Smooth muscle cell of the brain vasculature (primary cell): ENCODE measurements around the gene TMC5.

ENCODE experiments used
- DNase-seq: peaks from one replicate; pipeline ENCODE4 v3.0.0-alpha.2; 2012; ENCODE audit warnings: low read depth, low spot score

The TMC5 gene

DNA sequence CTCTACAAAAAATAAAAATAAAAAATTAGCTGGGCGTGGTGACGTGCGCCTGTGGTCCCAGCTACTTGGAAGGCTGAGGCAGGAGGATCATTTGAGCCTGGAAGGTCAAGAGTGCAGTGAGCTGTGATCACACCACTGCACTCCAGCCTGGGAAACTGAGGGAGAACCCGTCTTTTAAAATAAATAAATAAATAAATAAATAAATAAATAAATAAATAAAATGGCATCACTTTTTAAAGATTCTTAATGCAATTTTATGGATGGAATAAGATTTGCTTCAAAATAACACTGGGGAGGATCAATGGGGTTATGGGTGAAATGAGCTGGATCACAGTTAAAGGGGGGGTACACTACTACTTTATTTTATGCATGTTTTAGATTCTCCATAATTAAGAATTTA, 89.3 kb downstream of the TMC5 start:
- DNase-seq = no peak

DNA sequence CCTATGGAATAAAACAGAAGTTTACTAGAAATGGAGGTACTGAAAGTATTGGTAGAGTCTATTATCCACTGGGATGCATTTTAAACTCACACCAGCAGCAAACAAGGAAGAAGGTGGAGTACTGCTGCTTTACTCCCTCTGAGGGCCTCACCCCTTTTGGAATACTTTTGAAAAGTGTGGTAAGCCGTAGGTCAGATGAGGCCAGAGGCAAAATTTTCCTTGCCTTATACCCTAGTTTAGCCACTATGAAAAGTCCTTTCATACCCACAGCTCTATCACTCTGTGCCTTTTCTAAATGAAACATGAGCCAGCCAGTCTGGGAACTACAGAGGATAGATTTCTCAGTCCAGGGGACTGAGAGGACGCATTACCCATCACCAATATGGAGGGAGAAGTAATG, 90.2 kb downstream of the TMC5 start:
- no peak for DNase-seq

DNA sequence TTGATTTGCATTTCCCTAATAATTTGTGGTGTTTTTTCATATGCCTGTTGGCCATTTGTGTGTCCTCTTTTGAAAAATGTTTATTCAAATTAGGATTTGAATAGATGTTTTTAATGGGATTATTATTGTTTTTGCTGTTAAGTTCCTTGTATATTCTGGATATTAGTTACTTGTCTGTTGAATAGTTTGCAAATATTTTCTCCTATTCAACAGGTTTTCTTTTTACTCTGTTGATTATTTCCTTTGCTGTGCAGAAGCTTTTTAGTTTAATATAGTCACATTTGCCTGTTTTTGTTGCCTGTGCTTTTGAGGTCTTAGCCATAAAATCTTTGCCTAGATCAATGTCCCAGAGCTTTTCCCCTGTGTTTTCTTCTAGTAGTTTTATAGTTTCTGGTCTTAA, 94.6 kb downstream of the TMC5 start:
- no peak for DNase-seq

DNA sequence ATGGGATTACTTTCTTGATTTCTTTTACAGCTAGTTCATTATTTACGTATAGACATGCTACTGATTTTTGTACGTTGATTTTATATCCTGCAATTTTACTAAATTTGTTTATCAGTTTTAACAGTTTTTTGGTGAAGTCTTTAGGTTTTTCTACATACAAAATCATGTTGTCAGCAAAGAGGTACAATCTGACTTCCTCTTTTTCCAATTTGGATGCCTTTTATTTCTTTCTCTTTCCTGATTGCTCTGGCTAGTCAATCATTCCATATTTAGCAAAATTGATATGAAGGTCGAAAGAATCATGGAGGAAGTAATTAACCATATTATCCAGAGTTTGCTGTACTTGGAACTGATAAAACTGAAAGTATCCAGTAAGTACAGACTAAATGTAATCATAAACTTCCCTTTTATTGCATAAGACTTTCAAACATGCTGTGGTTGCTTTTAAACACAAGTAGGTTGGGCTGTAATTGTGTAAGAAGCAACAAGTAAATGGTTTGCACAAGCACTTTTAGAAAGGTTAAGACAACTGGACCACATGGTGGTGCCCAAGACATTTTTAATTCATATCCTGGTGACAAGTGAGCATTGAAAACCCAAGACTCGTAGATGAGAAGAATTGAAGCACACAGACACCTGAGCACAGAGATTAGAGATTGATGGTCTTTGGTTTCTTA, 95.8 kb downstream of the TMC5 start:
- no peak for DNase-seq

DNA sequence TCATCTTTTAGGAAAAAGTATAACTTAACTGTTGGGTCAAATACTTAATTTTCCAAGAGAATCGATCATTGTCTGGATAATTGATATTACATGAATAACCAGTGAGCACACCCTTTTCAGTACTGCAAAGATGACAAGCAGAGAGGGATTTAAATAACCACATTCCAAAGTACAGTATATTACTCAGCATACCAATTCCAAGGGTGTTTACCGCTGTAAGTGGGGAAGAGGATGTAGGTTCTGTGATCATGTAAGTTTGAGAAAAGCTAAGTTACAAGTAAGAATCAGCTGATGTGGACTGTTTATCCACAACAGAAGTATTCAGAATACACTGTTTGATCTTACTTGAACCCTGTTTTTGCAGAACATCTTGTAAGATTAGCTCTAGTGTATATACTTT, 98.1 kb downstream of the TMC5 start:
- DNase-seq = no peak

DNA sequence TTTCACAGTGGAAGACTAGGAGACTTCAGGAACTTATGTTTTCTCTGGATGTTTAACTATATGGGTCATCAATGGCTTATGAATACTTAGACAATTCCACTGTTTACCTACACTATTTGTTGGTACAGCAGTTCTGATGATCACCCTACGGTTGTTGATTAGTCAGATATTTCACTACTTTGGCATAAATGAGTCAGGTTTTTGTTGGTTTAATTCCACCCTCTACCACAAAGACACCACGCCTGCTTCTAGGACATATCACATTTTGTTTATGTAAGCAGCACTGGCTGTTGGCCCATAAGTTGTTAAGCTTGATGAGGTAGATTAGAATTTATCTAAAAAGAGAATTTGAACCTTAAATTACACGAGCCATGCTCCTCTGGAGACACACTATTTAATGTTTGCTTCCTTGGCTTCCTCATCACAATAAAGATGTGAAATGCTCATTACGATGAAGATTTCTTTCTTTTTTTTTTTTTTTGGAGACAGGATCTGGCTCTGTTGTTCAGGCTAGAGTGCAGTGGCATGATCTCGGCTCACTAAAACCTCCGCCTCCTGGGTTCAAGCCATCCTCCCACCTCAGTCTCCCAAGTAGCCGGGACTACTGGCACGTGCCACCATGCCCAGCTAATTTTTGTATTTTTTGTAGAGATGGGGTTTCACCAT, 99.9 kb downstream of the TMC5 start:
- DNase-seq = no peak

DNA sequence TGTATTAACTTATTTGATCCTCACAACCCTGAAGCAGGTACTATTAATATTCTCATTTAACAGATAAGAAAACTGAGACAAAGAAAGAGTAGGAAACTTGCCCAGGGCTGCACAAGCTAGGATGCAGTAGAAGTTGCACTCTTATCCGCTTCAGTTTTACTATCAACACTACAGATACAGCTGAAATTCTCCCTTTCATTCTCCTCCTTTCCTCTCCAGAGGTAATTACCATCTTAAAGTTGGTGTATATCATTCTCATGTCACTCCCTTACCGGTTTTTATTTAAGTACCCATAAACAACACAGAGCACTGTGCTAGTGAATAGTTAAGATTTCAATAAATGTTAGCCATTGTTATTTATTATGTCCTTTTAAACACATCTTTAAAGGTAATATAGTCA, 100.7 kb downstream of the TMC5 start:
- DNase-seq = no peak

DNA sequence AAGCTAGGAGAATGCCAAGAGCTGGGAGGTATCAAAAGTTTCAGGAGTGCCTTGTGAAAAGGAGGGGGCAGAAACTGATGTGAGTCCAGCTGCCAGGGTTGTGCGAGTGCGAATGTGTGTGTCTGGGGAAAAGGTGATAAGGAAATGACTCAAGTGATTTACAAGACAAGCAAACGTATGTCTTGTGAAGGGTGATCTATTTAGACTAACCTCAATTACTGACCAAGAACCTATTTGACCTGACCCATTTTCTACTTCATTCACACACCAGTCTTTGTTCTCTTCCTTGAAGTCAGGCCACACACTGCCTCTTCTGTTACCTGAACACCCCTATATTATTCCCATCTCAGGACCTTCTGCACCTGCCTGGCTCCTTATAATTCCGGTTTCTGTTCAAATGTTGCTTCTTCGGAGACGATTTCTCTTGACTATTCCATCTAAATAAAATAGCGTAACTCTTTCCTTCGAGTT, 103.2 kb downstream of the TMC5 start:
- DNase-seq = no peak

DNA sequence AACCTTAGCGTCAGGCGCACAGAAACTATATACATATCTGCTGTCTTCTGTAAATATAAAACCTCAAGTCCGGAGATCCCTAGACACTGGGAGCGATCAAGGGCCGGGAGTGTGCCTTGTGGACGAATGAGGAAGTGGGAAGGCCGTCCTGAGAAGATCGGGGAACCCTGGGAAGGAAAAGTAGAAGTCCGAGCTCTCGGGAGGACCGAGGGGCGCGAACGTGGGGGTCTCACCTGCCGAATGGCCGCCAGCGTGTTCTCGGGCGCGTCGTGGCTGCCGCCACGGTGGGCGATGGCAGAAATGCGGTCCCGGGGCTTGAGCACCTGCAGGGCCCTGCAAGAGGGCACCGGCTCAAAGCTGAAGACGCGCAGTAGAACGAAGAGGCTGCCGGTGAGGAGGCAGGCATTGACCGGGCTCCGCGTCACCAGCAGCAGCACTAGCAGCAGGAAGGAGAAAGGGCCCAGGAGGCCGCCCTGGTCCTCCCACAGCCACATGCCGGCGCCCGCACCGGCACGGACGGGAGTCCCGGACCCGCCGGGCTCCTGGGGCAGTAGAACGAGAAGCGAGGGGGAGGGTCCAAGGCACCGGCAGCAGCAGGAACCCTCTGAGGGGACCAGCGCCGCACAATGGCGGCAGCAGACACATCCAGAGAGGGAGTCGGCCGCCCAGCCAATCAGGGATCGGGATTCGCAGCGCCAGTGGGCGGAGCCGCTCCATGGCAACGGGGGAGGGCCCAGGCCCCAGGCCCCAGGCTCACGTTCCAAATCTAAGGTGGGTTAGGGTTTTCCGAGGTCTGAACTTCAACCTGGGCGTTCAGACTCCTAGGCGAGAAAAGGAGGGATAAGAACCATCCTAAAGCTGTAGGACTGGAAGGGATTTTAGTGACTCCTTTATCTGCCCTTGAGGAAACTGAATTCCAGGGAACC, 104.1 kb downstream of the TMC5 start, which contains the start of gene GDE1:
GDE1 (minus strand) TSS at position 628 of the 926 bp plus-strand sequence; CDS start at position 494, 134 bp downstream.
- peak; percentile 49 for DNase-seq

DNA sequence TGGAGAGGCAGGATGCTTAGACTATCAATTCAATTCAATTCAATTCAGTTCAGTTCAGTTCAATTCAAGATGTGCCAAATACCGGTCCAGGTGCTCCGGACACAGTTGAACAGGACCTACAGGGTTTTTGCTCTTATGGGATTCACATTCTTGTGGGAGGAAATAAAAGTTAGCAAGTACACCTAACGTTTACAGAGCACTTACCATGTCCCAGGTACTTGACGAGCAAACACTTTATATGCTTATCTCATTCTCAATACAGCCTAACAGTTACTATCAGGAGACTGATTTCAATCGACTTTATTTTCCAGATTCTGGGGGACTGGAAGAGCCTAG, 104.7 kb downstream of the TMC5 start:
- DNase-seq = no peak

DNA sequence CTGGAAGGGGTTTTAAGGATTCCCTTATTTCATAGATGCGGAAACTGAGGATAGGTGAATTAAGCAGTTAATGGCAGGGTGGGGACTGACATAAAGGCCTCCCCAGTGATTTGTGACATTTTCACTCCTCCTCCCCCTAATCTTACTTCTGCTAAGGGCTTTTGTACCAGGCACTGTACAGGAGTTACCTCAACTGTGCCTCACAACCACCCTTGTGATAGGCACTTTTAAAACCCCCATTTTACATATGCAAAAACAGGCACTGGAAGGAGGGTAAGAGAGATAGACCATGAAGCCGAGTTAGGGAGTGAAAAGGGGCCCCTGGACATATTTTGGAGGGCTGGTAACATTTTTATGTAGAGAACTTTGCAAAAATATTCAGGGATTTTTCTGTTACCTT, 105.1 kb downstream of the TMC5 start:
- no peak for DNase-seq

DNA sequence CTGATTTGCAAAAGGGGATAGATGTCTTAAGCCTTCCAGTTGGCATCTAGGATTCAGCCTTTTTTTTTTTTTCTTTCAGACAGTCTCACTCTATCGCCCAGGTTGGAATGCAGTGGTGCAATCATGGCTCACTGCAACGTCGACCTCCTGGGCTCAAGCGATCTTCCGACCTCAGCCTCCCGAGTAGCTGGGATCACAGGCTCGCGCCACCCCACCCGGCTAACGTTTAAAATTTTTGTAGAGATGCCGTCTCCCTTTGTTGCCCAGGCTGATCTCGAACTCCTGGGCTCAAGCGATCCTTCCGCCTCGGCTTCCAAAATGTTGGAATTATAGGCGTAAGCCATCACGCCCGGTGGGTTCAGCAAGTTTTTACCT, 105.5 kb downstream of the TMC5 start:
- DNase-seq = no peak

DNA sequence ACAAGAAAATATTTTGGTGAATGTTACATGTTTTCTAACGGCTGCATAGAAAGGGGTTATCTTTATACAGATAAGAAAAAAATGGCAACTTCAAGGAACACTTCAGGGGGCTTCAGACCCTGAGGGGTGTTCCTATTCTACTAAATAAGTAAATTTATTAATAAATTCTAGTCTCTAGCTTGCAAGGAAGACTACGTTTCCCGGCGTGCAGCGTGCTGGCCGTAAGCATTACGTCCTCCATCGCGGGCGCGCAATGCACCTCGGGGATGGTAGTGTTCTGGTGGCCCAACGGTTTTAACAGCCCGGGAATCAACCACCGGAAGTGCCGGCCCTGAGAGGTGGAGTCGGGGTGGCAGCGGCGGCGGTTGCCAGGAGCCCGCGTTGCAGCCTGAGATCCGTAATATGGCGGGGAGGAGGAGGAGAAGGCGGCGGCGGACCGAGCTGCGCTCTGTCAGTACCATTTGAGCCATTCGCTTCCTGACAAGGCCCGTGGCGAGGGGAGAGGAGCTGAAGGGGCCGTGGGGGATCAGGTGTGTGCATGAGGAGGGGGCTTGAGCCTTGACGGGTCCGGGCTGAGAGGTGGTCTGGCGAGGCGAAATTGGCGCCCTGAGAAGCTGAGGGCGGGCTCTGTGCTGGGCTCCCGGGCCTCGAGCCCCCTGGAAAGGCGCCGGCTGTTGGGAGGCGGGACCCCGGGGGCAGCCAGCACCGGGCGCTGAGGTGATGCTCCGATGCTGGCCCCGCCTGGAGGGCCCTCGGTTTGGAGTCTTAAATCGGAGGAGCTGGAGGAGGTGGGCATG, 106.1 kb downstream of the TMC5 start, which contains the start of gene CCP110:
CCP110 (plus strand) TSS at position 384 of the 797 bp plus-strand sequence. CDS start 3,940 bp downstream, outside the sequence.
- DNase-seq = peak; percentile 90

DNA sequence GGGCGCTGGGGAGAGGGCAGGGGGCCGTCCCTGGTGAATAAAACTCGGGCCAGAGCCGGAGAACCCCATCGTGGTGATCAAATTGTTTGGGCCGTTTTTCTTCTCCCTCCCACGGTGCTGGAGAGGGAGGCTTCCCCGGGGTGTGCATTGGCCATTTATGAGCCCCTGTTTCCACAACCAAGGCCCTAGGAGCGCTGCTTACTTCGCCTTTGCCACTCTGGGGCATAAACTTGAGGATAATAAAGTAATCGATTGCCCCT, 106.6 kb downstream of the TMC5 start:
- no peak for DNase-seq

DNA sequence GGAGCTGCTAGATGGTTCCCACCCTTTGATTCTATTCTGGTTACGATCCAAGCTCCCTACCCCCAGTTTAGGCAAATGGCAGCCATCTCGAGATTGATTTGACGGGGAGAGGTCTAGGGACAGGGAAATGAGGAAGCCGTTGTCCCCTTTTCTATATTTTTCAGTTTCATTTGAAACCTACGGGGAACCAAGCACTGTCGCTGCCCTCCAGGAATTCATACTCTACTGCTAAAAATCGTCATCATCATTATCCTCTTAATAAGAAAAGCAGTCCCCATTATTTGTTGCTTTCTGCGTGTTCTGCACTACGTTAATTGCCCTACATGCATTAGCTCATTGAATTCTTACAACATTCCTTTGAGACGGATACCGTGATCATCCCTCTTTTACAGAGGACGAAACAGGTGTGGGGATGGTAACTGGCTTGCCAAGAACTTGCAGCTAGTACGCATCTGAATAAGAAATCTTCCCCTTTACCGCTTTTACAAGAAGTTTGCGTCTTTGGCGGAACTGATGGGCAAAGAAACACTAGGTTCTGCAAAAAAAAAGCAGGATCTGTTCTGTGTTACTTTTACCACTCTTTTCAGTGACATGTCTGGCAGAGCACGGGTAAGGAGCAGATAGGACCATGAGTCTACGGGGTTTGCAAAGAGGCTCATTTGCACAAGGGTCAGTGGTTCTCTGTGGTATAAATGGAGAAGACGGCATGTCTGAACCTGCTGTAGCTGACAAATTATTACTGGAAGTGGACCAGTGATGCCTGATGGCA, 107.1 kb downstream of the TMC5 start:
- DNase-seq = no peak

DNA sequence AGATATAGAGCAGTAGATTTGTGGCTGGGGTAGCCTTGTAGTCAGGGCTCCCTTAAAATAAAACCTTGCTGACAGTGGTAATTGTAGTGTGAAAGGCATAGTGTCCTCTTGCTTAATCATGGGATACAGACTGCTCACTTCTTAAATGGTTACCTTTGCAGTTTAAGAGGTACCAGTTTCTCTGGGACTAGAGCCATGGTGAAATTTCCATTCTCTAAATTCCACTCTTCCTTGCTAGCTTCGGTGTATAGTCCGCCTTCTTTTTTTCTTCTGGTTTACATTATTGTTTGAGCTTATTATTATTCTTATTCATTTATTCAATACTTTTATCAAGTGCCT, 107.7 kb downstream of the TMC5 start:
- no peak for DNase-seq

DNA sequence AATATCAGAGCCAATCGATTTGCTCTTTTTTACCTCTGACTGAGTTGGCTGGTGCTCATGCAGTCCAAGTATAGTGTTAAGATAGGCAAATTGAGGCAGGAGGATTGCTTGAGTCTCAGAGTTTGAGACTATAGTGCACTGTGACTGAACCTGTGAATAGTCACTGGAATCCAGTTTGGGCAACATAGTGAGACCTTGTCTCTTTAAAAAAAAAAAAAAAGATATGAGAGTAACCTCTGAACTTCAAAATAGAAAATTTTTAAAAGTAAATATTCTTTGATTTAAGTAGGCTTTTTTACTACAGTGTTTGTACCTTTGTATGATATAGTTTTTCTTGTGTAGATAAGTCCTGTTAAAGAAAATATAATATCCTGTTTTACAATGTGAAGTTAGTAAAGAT, 109.5 kb downstream of the TMC5 start:
- DNase-seq = no peak

DNA sequence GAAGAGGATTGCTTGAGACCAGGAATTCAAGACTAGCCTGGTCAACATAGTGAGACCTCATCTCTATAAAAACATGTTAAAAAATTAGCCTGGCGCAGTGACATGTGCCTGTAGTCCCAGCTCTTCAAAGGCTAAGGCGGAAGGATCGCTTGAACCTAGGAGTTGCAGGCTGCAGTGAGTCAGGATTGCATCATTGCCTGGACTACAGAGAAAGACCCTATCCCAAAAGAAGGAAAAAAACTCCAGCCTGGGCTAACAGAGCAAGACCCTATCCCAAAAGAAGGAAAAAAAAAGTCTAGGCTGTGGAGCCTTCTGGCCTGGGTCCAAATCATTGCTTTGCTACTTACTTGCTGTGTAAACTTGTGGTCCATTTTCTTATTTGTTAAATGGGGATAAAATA, 111.0 kb downstream of the TMC5 start:
- DNase-seq = no peak

DNA sequence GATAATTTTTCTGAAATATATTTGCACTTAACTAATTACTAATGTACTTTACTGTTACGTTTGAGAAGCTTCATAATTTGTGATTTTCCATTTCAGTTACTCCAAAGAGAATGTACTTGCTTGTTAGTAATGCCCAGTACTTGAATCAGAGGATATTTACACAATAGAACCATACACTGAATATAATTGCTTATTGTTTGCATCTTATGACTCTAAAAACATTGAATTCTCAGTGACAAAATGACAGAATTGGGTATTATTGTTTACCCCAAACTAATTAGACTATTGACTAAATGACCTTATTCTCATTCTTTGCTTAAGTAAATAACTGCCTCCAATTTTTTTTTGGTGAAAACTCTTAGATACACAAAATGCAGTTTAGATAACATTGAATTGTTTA, 114.9 kb downstream of the TMC5 start:
- DNase-seq = no peak

DNA sequence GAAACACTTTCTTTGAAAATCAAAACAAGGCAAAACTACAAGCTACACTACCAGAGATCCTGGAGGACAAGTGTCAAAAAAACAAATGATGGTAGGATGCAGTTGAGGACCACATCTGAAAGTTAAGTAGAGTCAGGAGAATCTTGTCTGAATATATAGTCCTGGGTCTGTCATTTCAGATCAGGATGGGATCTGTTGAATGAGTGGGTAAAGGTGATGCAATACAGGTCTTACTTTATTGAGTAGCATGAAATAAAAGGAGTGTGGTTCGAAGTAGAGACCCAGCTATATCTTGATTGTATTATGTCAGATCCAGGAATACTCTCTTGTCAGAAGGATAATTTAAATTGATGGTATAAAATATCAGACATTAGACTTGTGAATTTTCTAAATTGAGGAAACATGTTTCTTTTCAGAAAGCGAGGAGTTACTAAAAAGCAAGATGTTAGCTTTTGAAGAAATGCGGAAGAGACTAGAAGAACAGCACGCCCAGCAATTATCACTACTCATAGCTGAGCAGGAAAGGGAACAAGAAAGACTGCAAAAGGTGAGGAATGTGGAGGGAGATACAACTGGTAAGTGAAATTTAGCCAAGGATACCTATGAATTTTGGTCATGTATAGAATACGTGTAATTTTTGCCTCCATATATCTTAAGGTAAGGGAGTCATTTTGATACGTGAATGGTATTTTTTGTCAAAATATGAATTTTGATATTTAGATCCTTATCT, 122.7 kb downstream of the TMC5 start:
- no peak for DNase-seq
